Stomach (tissue), 9 donors: ENCODE results near the gene PRKCA. TPM values are rescaled to one million over a fixed set of nuclear protein-coding genes. Genes with fewer than 3 reads are reported as not detected.

Source experiments
- DNase-seq, 2 donors: peaks; one replicate each; pipeline versions ENCODE4 v3.0.0 to v3.0.0-alpha.2; 2013 to 2019
- H3K27ac ChIP-seq, 5 donors: fragments of 200-600 bp in 4 of 5; sonication (generic) in 4 of 5; one replicate each; pipeline ENCODE4 v1.5.1; 2013 to 2019; ENCODE audit warnings: mild to moderate bottlenecking in 1 of 5, moderate library complexity in 1 of 5
- H3K27me3 ChIP-seq, 3 donors: fragments of 200-600 bp; sonication (generic); one replicate each; pipeline ENCODE4 v1.5.1; 2017 to 2019; ENCODE audit warnings: mixed run types in 1 of 3
- H3K36me3 ChIP-seq, 4 donors: fragments of 200-600 bp; sonication (generic); 1 replicate in 3 of 4; 2 replicates in 1 of 4; pipeline ENCODE4 v1.5.1; 2016 to 2019
- H3K4me1 ChIP-seq, 4 donors: fragments of 200-600 bp; sonication (generic); one replicate each; pipeline ENCODE4 v1.5.1; 2016 to 2019
- H3K4me3 ChIP-seq, 4 donors: fragments of 200-600 bp; sonication (generic) in 3 of 4; one replicate each; pipeline ENCODE4 v1.5.1; 2016 to 2019; ENCODE audit warnings: mild to moderate bottlenecking in 1 of 4
- H3K9me3 ChIP-seq, 4 donors: fragments of 200-600 bp; sonication (generic); one replicate each; pipeline ENCODE4 v1.5.1; 2016 to 2019
- CTCF ChIP-seq, 7 experiments: fragments of 450-650 bp in 4 of 7; fragments of 200-600 bp in 3 of 7; sonication (generic) in 3 of 7; IDR thresholded peaks; one replicate each; pipeline ENCODE4 v1.5.1; 2016 to 2019; ENCODE audit warnings: antibody characterized with exemption in 7 of 7, control low read depth in 2 of 7, mild to moderate bottlenecking in 1 of 7
- EP300 ChIP-seq: sonication (generic); formaldehyde crosslinking; IDR thresholded peaks from one replicate; pipeline ENCODE4 v1.6.1; 2017; ENCODE audit warnings: antibody characterized with exemption
- POLR2A ChIP-seq, 4 donors: fragments of 450-650 bp; IDR thresholded peaks; one replicate each; pipeline ENCODE4 v1.6.1; 2016; ENCODE audit warnings: antibody characterized with exemption in 4 of 4, control low read depth in 2 of 4, mild to moderate bottlenecking in 1 of 4, moderate library complexity in 1 of 4
- POLR2AphosphoS5 ChIP-seq, 3 donors: sonication (generic); formaldehyde crosslinking; IDR thresholded peaks; one replicate each; pipeline ENCODE4 v1.6.1; 2016; ENCODE audit warnings: antibody characterized with exemption in 3 of 3
- WGBS, 5 donors: extraction: QIAGEN DNeasy Blood & Tissue Kit in 3 of 5; methylation state at CpG; one replicate each; pipeline versions ENCODE4 v1.1.5 to v1.1.7; 2013 to 2018; 5-methylcytosine and 5-hydroxymethylcytosine counted together
- intact Hi-C: fragments of 100-400 bp; cut with DNase I; formaldehyde crosslinking; loops from one replicate; pipeline ENCODE4 v1.15.1; 2023; ENCODE audit warnings: low total_unique reads
- polyA plus RNA-seq, 3 donors: library from polyadenylated mRNA; stranded (reverse); fragments of 200-250 nt; gene quantifications; one replicate each; pipeline ENCODE4 v1.2.3, GENCODE V29; 2013
- total RNA-seq, 5 donors: library from RNA; depleted of rRNA; stranded (reverse); fragments of >200 nt; gene quantifications; one replicate each; pipeline versions ENCODE4 v1.1.0 to v1.2.3, GENCODE V29; 2014 to 2016
- donor health status: healthy with polysubstance abuse.
- donor health status: Bipolar disorder and iron deficiency.
- donor health status: healthy.

Gene PRKCA
- total and polyA plus RNA-seq, 8 donors, result 2.1 to 41.1 (median 12.2) TPM

DNA sequence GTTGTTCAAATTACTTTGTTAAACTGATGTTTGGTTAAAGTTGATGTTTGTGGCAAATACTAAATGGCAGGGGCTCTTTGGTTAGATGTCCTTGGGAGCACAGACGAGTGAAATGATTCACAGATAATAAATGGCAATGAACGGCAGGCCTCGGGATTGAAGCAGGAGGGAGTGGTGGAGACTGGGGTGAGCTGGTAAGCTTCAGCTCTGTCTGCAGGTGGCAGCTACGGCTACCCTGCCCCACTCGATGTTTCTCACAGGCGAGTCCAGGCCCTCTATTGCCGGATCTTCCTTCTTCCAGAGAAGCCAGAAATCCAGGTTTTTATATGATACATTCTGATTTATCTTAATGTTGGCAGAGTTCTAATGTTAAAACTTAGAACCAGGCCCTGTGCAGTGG lies 387.8 kb downstream of the PRKCA start:
- Histone ChIP-seq H3K27me3 (no peaks in the 10 kb centered on the region), H3K9me3 (no peaks in the 10 kb centered on the region), H3K36me3 (peaks cover 7 to 68% (median 28%) of the 10 kb centered on the region in 4 donors), H3K4me1 (peaks cover 0 to 28% (median 15%) of the 10 kb centered on the region in 4 donors), H3K4me3 (no peak overlapping the region), H3K27ac (no peak overlapping the region)
- 81 to 95% (median 89%) methylated on average over 7 of the region's 7 CpGs for WGBS, 5 donors
- no peak for DNase-seq
- intact Hi-C loops, result no loop called here
- TF ChIP-seq POLR2A (IDR thresholded peaks at IDR 0.05), result no peak

DNA sequence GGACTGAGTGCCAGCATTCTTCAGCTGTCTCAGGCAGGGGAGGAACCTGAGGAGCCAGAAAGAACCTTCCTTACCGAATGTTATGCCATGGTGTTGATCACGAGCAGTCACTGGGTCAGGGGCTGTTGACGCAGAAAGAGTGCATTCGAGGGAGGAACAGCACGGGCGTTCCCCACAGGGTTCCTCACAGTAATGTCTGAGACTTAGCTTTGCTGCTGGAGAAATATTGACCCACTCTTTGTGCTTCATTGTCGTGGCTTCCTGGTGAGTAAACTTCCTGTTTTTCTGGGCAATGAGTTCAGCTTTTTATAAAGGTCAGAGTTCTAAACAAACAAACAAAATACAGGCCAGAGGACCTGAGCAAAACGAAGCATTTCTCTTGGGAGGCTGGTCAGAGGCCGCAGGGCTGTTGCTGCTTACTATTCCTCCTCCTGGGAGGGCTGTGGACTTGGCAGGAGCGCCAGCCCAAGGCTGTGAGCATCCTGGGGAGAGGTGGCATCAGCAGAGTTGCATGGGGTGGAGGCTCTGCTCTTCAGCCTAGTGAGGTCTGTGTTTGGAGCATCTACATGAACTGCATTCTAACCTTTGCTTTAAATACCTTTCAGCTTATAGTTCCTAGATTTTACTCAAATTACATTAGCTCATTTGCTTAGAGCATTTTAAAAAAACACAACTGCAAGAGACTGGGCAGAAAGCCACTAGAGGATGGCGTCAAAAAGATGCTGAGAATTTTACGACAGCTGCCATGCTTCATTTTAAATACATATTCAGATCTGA lies 389.4 kb downstream of the PRKCA start:
- Histone ChIP-seq H3K4me3 (no peak overlapping the region), H3K27ac (peak overlapping the region in 2 of 5 donors; percentile 13 to 55), H3K27me3 (no peaks in the 10 kb centered on the region), H3K4me1 (peaks cover 0 to 28% (median 12%) of the 10 kb centered on the region in 4 donors), H3K36me3 (peaks cover 7 to 84% (median 33%) of the 10 kb centered on the region in 4 donors), H3K9me3 (no peaks in the 10 kb centered on the region)
- WGBS, 5 donors, result 39 to 56% (median 54%) methylated on average over 12 of the region's 12 CpGs
- no peak for TF ChIP-seq POLR2AphosphoS5 (IDR thresholded peaks at IDR 0.05)
- TF ChIP-seq POLR2A (IDR thresholded peaks at IDR 0.05), result no peak
- no peak for TF ChIP-seq CTCF (IDR thresholded peaks at IDR 0.05)
- no peak for TF ChIP-seq EP300
- peak in 1 of 2 donors; percentile 68 for DNase-seq
- intact Hi-C loops, result no loop called here

- DNase-seq, result no peak
- TF ChIP-seq EP300 (no peak), CTCF (IDR thresholded peaks at IDR 0.05) (no peak), POLR2AphosphoS5 (IDR thresholded peaks at IDR 0.05) (no peak), POLR2A (IDR thresholded peaks at IDR 0.05) (no peak)
- Histone ChIP-seq H3K27ac (no peak overlapping the region), H3K4me3 (no peak overlapping the region), H3K9me3 (no peaks in the 10 kb centered on the region), H3K36me3 (peaks cover 7 to 86% (median 36%) of the 10 kb centered on the region in 4 donors), H3K4me1 (peaks cover 0 to 25% (median 11%) of the 10 kb centered on the region in 4 donors), H3K27me3 (no peaks in the 10 kb centered on the region)
- intact Hi-C loops, result no loop called here
- WGBS, 5 donors, result 73 to 93% (median 82%) methylated on average over 3 of the region's 3 CpGs
Observed at GRCh38 chr17:66692421-66692690, 389.9 kb downstream of the PRKCA start.

DNA sequence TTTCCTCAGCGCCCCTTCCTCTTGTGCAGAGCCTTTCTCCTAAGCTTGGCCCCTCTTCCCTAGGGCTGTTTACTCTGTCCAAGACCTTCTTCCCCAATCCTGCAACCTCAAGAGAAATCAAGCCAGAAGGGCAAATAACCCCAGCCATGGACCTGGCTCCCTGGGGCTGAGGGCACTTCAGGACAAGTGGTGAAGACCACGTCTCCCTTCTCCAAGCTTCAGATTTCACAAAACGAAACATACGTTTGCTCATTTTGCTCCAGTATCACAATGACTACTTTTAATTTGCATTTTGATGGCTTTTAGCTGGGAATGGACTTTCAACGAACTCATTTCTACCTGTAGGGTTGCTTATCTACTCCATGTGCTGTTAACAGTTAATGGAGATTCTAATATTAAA lies 392.7 kb downstream of the PRKCA start:
- peaks cover 4 to 63% (median 26%) of the 10 kb centered on the region in 4 donors for H3K36me3 ChIP-seq
- no peaks in the 10 kb centered on the region for H3K27me3 ChIP-seq
- intact Hi-C loops, result no loop called here
- peaks cover 0 to 8% (median 4%) of the 10 kb centered on the region in 4 donors for H3K4me1 ChIP-seq
- TF ChIP-seq CTCF (IDR thresholded peaks at IDR 0.05) (no peak), EP300 (no peak), POLR2AphosphoS5 (IDR thresholded peaks at IDR 0.05) (no peak), POLR2A (IDR thresholded peaks at IDR 0.05) (no peak)
- no peak overlapping the region for H3K4me3 ChIP-seq
- DNase-seq, result no peak
- H3K9me3 ChIP-seq, result peaks cover 0 to 6% (median 0%) of the 10 kb centered on the region in 4 donors
- no peak overlapping the region for H3K27ac ChIP-seq
- WGBS, 5 donors, result 80 to 92% (median 89%) methylated on average over 5 of the region's 5 CpGs

DNA sequence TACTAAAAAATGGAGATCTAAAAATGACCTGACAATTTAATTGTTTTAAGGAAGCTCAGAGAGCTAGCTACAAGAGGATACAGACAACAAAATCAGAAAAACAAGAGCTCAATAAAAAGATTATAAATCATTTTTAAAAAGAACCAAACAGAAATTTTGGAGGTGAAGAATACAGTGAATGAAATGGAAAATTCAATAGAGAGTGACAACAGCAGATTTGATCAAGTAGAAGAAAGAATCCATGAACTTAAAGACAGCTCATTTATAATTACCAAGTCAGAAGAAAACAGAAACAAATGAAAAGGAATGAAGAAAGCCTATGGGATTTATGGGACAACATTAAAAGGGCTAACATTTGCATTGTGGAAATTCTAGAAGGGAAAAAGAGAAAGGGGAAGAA lies 395.9 kb downstream of the PRKCA start:
- no peak overlapping the region for H3K4me3 ChIP-seq

More for the DNA sequence above, 395.9 kb downstream of the PRKCA start:
- Histone ChIP-seq H3K36me3 (peaks cover under 1 to 40% (median 17%) of the 10 kb centered on the region in 4 donors), H3K27me3 (no peaks in the 10 kb centered on the region), H3K27ac (no peak overlapping the region), H3K4me1 (no peaks in the 10 kb centered on the region), H3K9me3 (peaks cover 0 to 6% (median 0%) of the 10 kb centered on the region in 4 donors)
- intact Hi-C loops, result no loop called here
- TF ChIP-seq POLR2A (IDR thresholded peaks at IDR 0.05), result no peak
- no peak for TF ChIP-seq POLR2AphosphoS5 (IDR thresholded peaks at IDR 0.05)
- DNase-seq, result no peak
